ENCODE measurements around the gene ACAT1. TPM values are rescaled to one million over a fixed set of nuclear protein-coding genes. Genes with fewer than 3 reads are reported as not detected.
A peak's percentile ranks its signal among the peaks of the same experiment; 100 is the strongest.
"Not testable (repeated sequence)": the region's sequence is repeated elsewhere in the genome, so short reads cannot be mapped to it uniquely, and the experiment has no call there.

Gene ACAT1
- total RNA-seq, 6 experiments from 2014 or later = 357 to 1,180 (median 459) TPM

- Histone ChIP-seq H3K36me3 (no peaks in the 10 kb centered on the region), H3K9me3 (no peaks in the 10 kb centered on the region), H3K4me1 (peaks cover 0 to 18% (median 2%) of the 10 kb centered on the region in 4 donors), H3K27ac (no peak overlapping the region), H3K27me3 (no peaks in the 10 kb centered on the region), H3K4me3 (no peak overlapping the region)
- ATAC-seq (no peak), DNase-seq (no peak)
- intact Hi-C loops (cut with DNase I) = no loop called here
- WGBS (ENCODE audit: insufficient coverage, low coverage, low lambda C conversion rate, missing lambda C conversion rate) = 94% methylated on average over 2 of the region's 2 CpGs
- TF ChIP-seq CTCF (IDR thresholded peaks at IDR 0.05) = no peak
- TF ChIP-seq POLR2A (IDR thresholded peaks at IDR 0.05) = no peak
These were observed 9.3 kb upstream of the ACAT1 start for GRCh38 chr11:108112057-108112456.

- ATAC-seq = peak; percentile 85 to 91 (median 89)
- WGBS (ENCODE audit: insufficient coverage, low coverage, low lambda C conversion rate, missing lambda C conversion rate) = 50% methylated on average over 5 of the region's 5 CpGs
- H3K4me3 ChIP-seq = no peak overlapping the region
These were observed 5.7 kb upstream of the ACAT1 start for GRCh38 chr11:108115500-108116140.

GRCh38 chr11:108117746-108118371, 3.5 kb upstream of the ACAT1 start:
- ATAC-seq (no peak), DNase-seq (no peak)
- peak overlapping the region in 2 of 3 donors; percentile 17 to 26 for H3K27ac ChIP-seq
- H3K4me1 ChIP-seq = peaks cover 0 to 25% (median 2%) of the 10 kb centered on the region in 4 donors
- no peak overlapping the region for H3K4me3 ChIP-seq
- no peaks in the 10 kb centered on the region for H3K27me3 ChIP-seq
- TF ChIP-seq CTCF (IDR thresholded peaks at IDR 0.05) (peak; percentile 54 to 73 (median 64)), POLR2A (IDR thresholded peaks at IDR 0.05) (no peak)
- no peaks in the 10 kb centered on the region for H3K36me3 ChIP-seq
- no peaks in the 10 kb centered on the region for H3K9me3 ChIP-seq
- intact Hi-C loops (cut with DNase I) = no loop called here

More at GRCh38 chr11:108115500-108116140, 5.7 kb upstream of the ACAT1 start:
- H3K27me3 ChIP-seq = no peaks in the 10 kb centered on the region
- no peak for TF ChIP-seq CTCF (IDR thresholded peaks at IDR 0.05)
- TF ChIP-seq POLR2A (IDR thresholded peaks at IDR 0.05) = peak; percentile 26
- peak; percentile 79 to 91 (median 84) for DNase-seq
- intact Hi-C loops (cut with DNase I) = no loop called here
- H3K4me1 ChIP-seq = peaks cover 0 to 21% (median 2%) of the 10 kb centered on the region in 4 donors
- H3K36me3 ChIP-seq = no peaks in the 10 kb centered on the region
- peak overlapping the region; percentile 61 to 81 (median 74) for H3K27ac ChIP-seq
- no peaks in the 10 kb centered on the region for H3K9me3 ChIP-seq

GRCh38 chr11:108120936-108121273, 462 bp upstream of the ACAT1 start:
- DNase-seq; intact Hi-C loops (cut with DNase I); H3K9me3 ChIP-seq; H3K36me3 ChIP-seq; H3K27me3 ChIP-seq; ATAC-seq: not testable (repeated sequence)
- peaks cover 0 to 30% (median 9%) of the 10 kb centered on the region in 4 donors for H3K4me1 ChIP-seq
- 33% methylated on average over 4 of the region's 7 CpGs for whole genome bisulfite sequencing (ENCODE audit: insufficient coverage, low coverage, low lambda C conversion rate, missing lambda C conversion rate)
- peak overlapping the region; percentile 86 to 99 (median 99) for H3K27ac ChIP-seq
- peak overlapping the region; percentile 76 to 91 (median 86) for H3K4me3 ChIP-seq

GRCh38 chr11:108122166-108122628, 830 bp downstream of the ACAT1 start:
- no peaks in the 10 kb centered on the region for H3K36me3 ChIP-seq
- peaks cover 0 to 36% (median 12%) of the 10 kb centered on the region in 4 donors for H3K4me1 ChIP-seq
- DNase-seq (peak in 1 of 3 donors; percentile 63), ATAC-seq (peak; percentile 9 to 54 (median 46))
- intact Hi-C loops (cut with DNase I) = no loop called here
- whole genome bisulfite sequencing (ENCODE audit: insufficient coverage, low coverage, low lambda C conversion rate, missing lambda C conversion rate) = 17% methylated on average over 9 of the region's 9 CpGs
- no peaks in the 10 kb centered on the region for H3K27me3 ChIP-seq
- peak overlapping the region; percentile 76 to 91 (median 86) for H3K4me3 ChIP-seq
- peak overlapping the region; percentile 95 to 99 (median 99) for H3K27ac ChIP-seq
- H3K9me3 ChIP-seq = no peaks in the 10 kb centered on the region
- TF ChIP-seq CTCF (IDR thresholded peaks at IDR 0.05) = no peak
- peak; percentile 35 for TF ChIP-seq POLR2A (IDR thresholded peaks at IDR 0.05)
